Tibial nerve (tissue), 4 donors: ENCODE data around the gene LARP1. TPM values are rescaled to one million over a fixed set of nuclear protein-coding genes. Genes with fewer than 3 reads are reported as not detected.

Experiments
- DNase-seq, 2 donors: peaks; one replicate each; pipeline ENCODE4 v3.0.0-alpha.2; 2019; ENCODE audit warnings: low spot score in 2 of 2
- H3K27ac ChIP-seq, 4 donors: fragments of 200-600 bp; sonication (generic) in 3 of 4; one replicate each; pipeline ENCODE4 v1.5.1; 2017 to 2019; ENCODE audit warnings: mild to moderate bottlenecking in 1 of 4
- H3K27me3 ChIP-seq, 2 donors: fragments of 200-600 bp; sonication (generic) in 1 of 2; one replicate each; pipeline versions ENCODE4 v1.5.1 to v1.6.0; 2017 to 2019
- H3K36me3 ChIP-seq, 3 donors: fragments of 200-600 bp; sonication (generic); one replicate each; pipeline ENCODE4 v1.5.1; 2018 to 2019
- H3K4me1 ChIP-seq, 4 donors: fragments of 200-600 bp; sonication (generic) in 3 of 4; one replicate each; pipeline ENCODE4 v1.5.1; 2017 to 2019
- H3K4me3 ChIP-seq, 4 donors: fragments of 200-600 bp; sonication (generic) in 3 of 4; one replicate each; pipeline ENCODE4 v1.5.1; 2017 to 2019; ENCODE audit warnings: mild to moderate bottlenecking in 1 of 4, moderate library complexity in 1 of 4
- H3K9me3 ChIP-seq, 4 donors: fragments of 200-600 bp; sonication (generic) in 3 of 4; one replicate each; pipeline ENCODE4 v1.5.1; 2017 to 2019
- EP300 ChIP-seq, 2 donors: sonication (generic); formaldehyde crosslinking; IDR thresholded peaks; one replicate each; pipeline ENCODE4 v1.6.1; 2017; ENCODE audit warnings: antibody characterized with exemption in 2 of 2, mild to moderate bottlenecking in 1 of 2
- POLR2A ChIP-seq, 2 donors: fragments of 450-650 bp; IDR thresholded peaks; one replicate each; pipeline ENCODE4 v1.6.1; 2017; ENCODE audit warnings: antibody characterized with exemption in 2 of 2, mild to moderate bottlenecking in 2 of 2, moderate library complexity in 2 of 2
- WGBS, 2 donors: methylation state at CpG; one replicate each; pipeline ENCODE4 v1.1.5; 2018; 5-methylcytosine and 5-hydroxymethylcytosine counted together
- total RNA-seq, 4 donors: library from RNA; depleted of rRNA; stranded (reverse); fragments of >200 nt; gene quantifications; one replicate each; pipeline ENCODE4 v1.1.0, GENCODE V29; 2016
- TF ChIP-seq, protein P1 (sequence below), 5 experiments: fragments of 200-600 bp in 3 of 5; fragments of 450-650 bp in 2 of 5; sonication (generic) in 3 of 5; IDR thresholded peaks; one replicate each; pipeline ENCODE4 v1.5.1; 2016 to 2019; ENCODE audit warnings: antibody characterized with exemption in 5 of 5, mild to moderate bottlenecking in 3 of 5, moderate library complexity in 2 of 5

Gene LARP1
- total RNA-seq, 4 donors from 2014 or later = 114 to 166 (median 144) TPM

DNA sequence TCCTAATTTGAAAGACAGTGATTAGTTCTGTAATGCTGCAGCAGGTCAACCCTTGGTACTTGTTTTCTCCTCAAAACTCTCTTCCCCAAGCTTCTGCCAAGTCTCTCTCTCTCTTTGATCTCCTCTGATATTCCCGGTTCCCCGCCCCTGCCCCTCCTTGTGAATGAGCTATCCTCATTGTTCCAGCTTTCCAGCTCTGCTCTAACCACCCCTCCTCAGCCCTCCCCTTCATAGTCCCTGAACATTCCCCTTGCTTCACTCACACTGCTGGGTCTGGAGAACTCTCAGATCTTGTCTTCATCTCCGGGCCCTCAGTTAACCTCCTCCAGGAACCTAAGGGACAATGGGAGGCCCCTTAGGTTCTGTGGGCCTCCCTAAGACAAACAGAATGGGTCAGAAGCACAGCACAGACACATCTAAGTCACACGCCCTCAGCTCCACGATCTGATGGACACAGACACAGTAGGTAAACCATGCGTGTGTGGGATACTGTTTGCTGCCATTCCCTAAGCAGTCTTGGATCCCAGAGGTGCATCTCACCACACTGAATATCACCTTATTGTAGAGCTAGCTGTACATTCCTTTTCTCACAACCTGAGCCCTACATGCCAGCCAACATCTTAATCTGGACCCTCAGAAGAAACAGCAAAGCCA is 17.4 kb upstream of the LARP1 start:
- Histone ChIP-seq H3K4me1 (peaks cover 0 to 12% (median 5%) of the 10 kb centered on the region in 4 donors), H3K36me3 (no peaks in the 10 kb centered on the region), H3K9me3 (no peaks in the 10 kb centered on the region), H3K27ac (no peak overlapping the region), H3K27me3 (no peaks in the 10 kb centered on the region), H3K4me3 (no peak overlapping the region)
- TF ChIP-seq POLR2A (IDR thresholded peaks at IDR 0.05) (no peak), EP300 (IDR thresholded peaks at IDR 0.05) (no peak)
- TF ChIP-seq, protein P1, sequence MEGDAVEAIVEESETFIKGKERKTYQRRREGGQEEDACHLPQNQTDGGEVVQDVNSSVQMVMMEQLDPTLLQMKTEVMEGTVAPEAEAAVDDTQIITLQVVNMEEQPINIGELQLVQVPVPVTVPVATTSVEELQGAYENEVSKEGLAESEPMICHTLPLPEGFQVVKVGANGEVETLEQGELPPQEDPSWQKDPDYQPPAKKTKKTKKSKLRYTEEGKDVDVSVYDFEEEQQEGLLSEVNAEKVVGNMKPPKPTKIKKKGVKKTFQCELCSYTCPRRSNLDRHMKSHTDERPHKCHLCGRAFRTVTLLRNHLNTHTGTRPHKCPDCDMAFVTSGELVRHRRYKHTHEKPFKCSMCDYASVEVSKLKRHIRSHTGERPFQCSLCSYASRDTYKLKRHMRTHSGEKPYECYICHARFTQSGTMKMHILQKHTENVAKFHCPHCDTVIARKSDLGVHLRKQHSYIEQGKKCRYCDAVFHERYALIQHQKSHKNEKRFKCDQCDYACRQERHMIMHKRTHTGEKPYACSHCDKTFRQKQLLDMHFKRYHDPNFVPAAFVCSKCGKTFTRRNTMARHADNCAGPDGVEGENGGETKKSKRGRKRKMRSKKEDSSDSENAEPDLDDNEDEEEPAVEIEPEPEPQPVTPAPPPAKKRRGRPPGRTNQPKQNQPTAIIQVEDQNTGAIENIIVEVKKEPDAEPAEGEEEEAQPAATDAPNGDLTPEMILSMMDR (IDR thresholded peaks at IDR 0.05) = no peak
- WGBS, 2 donors = 56 to 58% methylated on average over 6 of the region's 6 CpGs
- DNase-seq = no peak

GRCh38 chr5:154740483-154740882 is 14.7 kb upstream of the LARP1 start:
- no peaks in the 10 kb centered on the region for H3K36me3 ChIP-seq
- 36 to 63% methylated on average over 2 of the region's 2 CpGs for WGBS, 2 donors
- no peaks in the 10 kb centered on the region for H3K27me3 ChIP-seq
- H3K27ac ChIP-seq = peak overlapping the region in 2 of 4 donors; percentile 1 to 48
- H3K4me3 ChIP-seq = no peak overlapping the region
- TF ChIP-seq POLR2A (IDR thresholded peaks at IDR 0.05) = no peak
- TF ChIP-seq, protein P1 (IDR thresholded peaks at IDR 0.05) = no peak
- TF ChIP-seq EP300 (IDR thresholded peaks at IDR 0.05) = no peak
- H3K9me3 ChIP-seq = no peaks in the 10 kb centered on the region
- peaks cover 0 to 12% (median 5%) of the 10 kb centered on the region in 4 donors for H3K4me1 ChIP-seq
- no peak for DNase-seq

- no peaks in the 10 kb centered on the region for H3K9me3 ChIP-seq
- 48 to 61% methylated on average over 5 of the region's 5 CpGs for WGBS, 2 donors
- no peaks in the 10 kb centered on the region for H3K27me3 ChIP-seq
- no peak overlapping the region for H3K4me3 ChIP-seq
- no peaks in the 10 kb centered on the region for H3K36me3 ChIP-seq
- no peak for TF ChIP-seq EP300 (IDR thresholded peaks at IDR 0.05)
- TF ChIP-seq, protein P1 (IDR thresholded peaks at IDR 0.05) = no peak
- TF ChIP-seq POLR2A (IDR thresholded peaks at IDR 0.05) = no peak
- H3K4me1 ChIP-seq = peaks cover 0 to 12% (median 5%) of the 10 kb centered on the region in 4 donors
- DNase-seq = peak in 1 of 2 donors; percentile 36
- H3K27ac ChIP-seq = peak overlapping the region in 2 of 4 donors; percentile 48 to 64
Observed at GRCh38 chr5:154740957-154741356, 14.2 kb upstream of the LARP1 start.

GRCh38 chr5:154741415-154741814 is 13.8 kb upstream of the LARP1 start:
- DNase-seq = no peak
- H3K27me3 ChIP-seq = no peaks in the 10 kb centered on the region
- peak overlapping the region in 2 of 4 donors; percentile 48 to 64 for H3K27ac ChIP-seq
- peaks cover 0 to 12% (median 5%) of the 10 kb centered on the region in 4 donors for H3K4me1 ChIP-seq
- H3K36me3 ChIP-seq = no peaks in the 10 kb centered on the region
- 73 to 80% methylated on average over 4 of the region's 4 CpGs for WGBS, 2 donors
- H3K9me3 ChIP-seq = no peaks in the 10 kb centered on the region
- no peak overlapping the region for H3K4me3 ChIP-seq
- no peak for TF ChIP-seq POLR2A (IDR thresholded peaks at IDR 0.05)

- Histone ChIP-seq H3K4me1 (peaks cover 0 to 12% (median 5%) of the 10 kb centered on the region in 4 donors), H3K27ac (no peak overlapping the region), H3K36me3 (no peaks in the 10 kb centered on the region), H3K9me3 (no peaks in the 10 kb centered on the region), H3K4me3 (no peak overlapping the region), H3K27me3 (no peaks in the 10 kb centered on the region)
- DNase-seq = no peak
- no peak for TF ChIP-seq EP300 (IDR thresholded peaks at IDR 0.05)
- no peak for TF ChIP-seq POLR2A (IDR thresholded peaks at IDR 0.05)
- TF ChIP-seq, protein P1 (IDR thresholded peaks at IDR 0.05) = no peak
- WGBS, 2 donors = 86 to 89% methylated on average over 7 of the region's 7 CpGs
Observed at GRCh38 chr5:154743812-154744211, 11.4 kb upstream of the LARP1 start.
